H9 (cell line): Measurements from ENCODE around the gene R3HDM4. TPM values are rescaled to one million over a fixed set of nuclear protein-coding genes. Genes with fewer than 3 reads are reported as not detected.

Source experiments
- DNase-seq: peaks from one replicate; pipeline ENCODE4 v3.0.0-alpha.2; 2017
- H2AFZ ChIP-seq: one replicate; pipeline ENCODE4 v1.6.1; 2013; ENCODE audit warnings: mild to moderate bottlenecking, low read length, control low read depth, moderate library complexity
- H2AK5ac ChIP-seq: 2 replicates; pipeline ENCODE4 v1.6.1; 2013; ENCODE audit warnings: low read length, control low read depth, mixed read lengths; ENCODE audit not compliant: insufficient read length
- H2BK120ac ChIP-seq: one replicate; pipeline ENCODE4 v1.6.1; 2013; ENCODE audit warnings: low read depth, mild to moderate bottlenecking, low read length, control low read depth, inconsistent platforms; ENCODE audit not compliant: poor library complexity, severe bottlenecking
- H2BK12ac ChIP-seq: 2 replicates; pipeline ENCODE4 v1.6.1; 2013; ENCODE audit warnings: low read length, control low read depth, mixed read lengths, low read depth; ENCODE audit not compliant: insufficient read length
- H2BK15ac ChIP-seq: 2 replicates; pipeline ENCODE4 v1.6.1; 2013; ENCODE audit warnings: low read depth, low read length, control low read depth
- H2BK20ac ChIP-seq: one replicate; pipeline ENCODE4 v1.6.1; 2013; ENCODE audit warnings: low read depth, mild to moderate bottlenecking, low read length, control low read depth, inconsistent platforms; ENCODE audit not compliant: poor library complexity, severe bottlenecking
- H2BK5ac ChIP-seq: 2 replicates; pipeline ENCODE4 v1.6.1; 2013; ENCODE audit warnings: low read length, control low read depth, mixed read lengths; ENCODE audit not compliant: insufficient read length
- H3K14ac ChIP-seq: 2 replicates; pipeline ENCODE4 v1.6.1; 2013; ENCODE audit warnings: low read length, control low read depth; ENCODE audit not compliant: insufficient read depth
- H3K18ac ChIP-seq: 2 replicates; pipeline ENCODE4 v1.6.1; 2013; ENCODE audit warnings: low read depth, mild to moderate bottlenecking, mixed read lengths, low read length, control low read depth; ENCODE audit not compliant: insufficient read length
- H3K23ac ChIP-seq: 2 replicates; pipeline ENCODE4 v1.6.1; 2013; ENCODE audit warnings: low read length, control low read depth, mixed read lengths, low read depth; ENCODE audit not compliant: insufficient read length
- H3K23me2 ChIP-seq: 2 replicates; pipeline ENCODE4 v1.6.1; 2013; ENCODE audit warnings: low read depth, mild to moderate bottlenecking, mixed read lengths, low read length, control low read depth; ENCODE audit not compliant: insufficient read length, poor library complexity, severe bottlenecking
- H3K27ac ChIP-seq: 2 replicates; pipeline ENCODE4 v1.5.1; 2013; ENCODE audit warnings: low read length, control low read depth, mixed read lengths, low read depth; ENCODE audit not compliant: insufficient read length
- H3K27me3 ChIP-seq: 2 replicates; pipeline ENCODE4 v1.6.1; 2013; ENCODE audit warnings: low read length, control low read depth, inconsistent platforms; ENCODE audit not compliant: insufficient read depth
- H3K4ac ChIP-seq: 2 replicates; pipeline ENCODE4 v1.6.1; 2013; ENCODE audit warnings: low read depth, mild to moderate bottlenecking, control low read depth, inconsistent platforms, low read length, moderate library complexity
- H3K4me1 ChIP-seq: 2 replicates; pipeline ENCODE4 v1.6.1; 2013; ENCODE audit warnings: low read length, control low read depth, inconsistent platforms; ENCODE audit not compliant: insufficient read depth
- H3K4me2 ChIP-seq: 2 replicates; pipeline ENCODE4 v1.6.1; 2013; ENCODE audit warnings: low read length, control low read depth, mixed read lengths; ENCODE audit not compliant: insufficient read length, insufficient read depth
- H3K56ac ChIP-seq: 2 replicates; pipeline ENCODE4 v1.6.1; 2013; ENCODE audit warnings: low read depth, mild to moderate bottlenecking, mixed read lengths, low read length, control low read depth; ENCODE audit not compliant: insufficient read length
- H3K79me1 ChIP-seq: 2 replicates; pipeline ENCODE4 v1.6.1; 2013; ENCODE audit warnings: low read depth, mild to moderate bottlenecking, moderate library complexity, low read length, control low read depth, inconsistent platforms; ENCODE audit not compliant: insufficient read depth, poor library complexity, severe bottlenecking
- H3K79me2 ChIP-seq: 2 replicates; pipeline ENCODE4 v1.6.1; 2013; ENCODE audit warnings: low read length, control low read depth, inconsistent platforms; ENCODE audit not compliant: insufficient read depth
- H3K9ac ChIP-seq: 2 replicates; pipeline ENCODE4 v1.6.1; 2013; ENCODE audit warnings: low read length, control low read depth, mixed read lengths; ENCODE audit not compliant: insufficient read length; ENCODE audit errors: extremely low read depth
- H3K9me3 ChIP-seq: one replicate; pipeline ENCODE4 v1.6.1; 2013; ENCODE audit warnings: low read depth, low read length, inconsistent platforms; ENCODE audit not compliant: control insufficient read depth
- H3T11ph ChIP-seq: one replicate; pipeline ENCODE4 v1.6.1; 2013; ENCODE audit warnings: mild to moderate bottlenecking, low read length, control low read depth, inconsistent platforms
- H4K20me1 ChIP-seq: one replicate; pipeline ENCODE4 v1.6.1; 2013; ENCODE audit not compliant: control insufficient read depth, insufficient read length, insufficient read depth
- H4K5ac ChIP-seq: 2 replicates; pipeline ENCODE4 v1.6.1; 2013; ENCODE audit warnings: low read depth, mild to moderate bottlenecking, mixed read lengths, low read length, control low read depth; ENCODE audit not compliant: insufficient read length
- H4K8ac ChIP-seq: replicated peaks from 2 replicates; pipeline ENCODE4 v1.6.1; 2013; ENCODE audit warnings: low read length, control low read depth, mixed read lengths, low read depth; ENCODE audit not compliant: insufficient read length
- H4K91ac ChIP-seq: 2 replicates; pipeline ENCODE4 v1.6.1; 2013; ENCODE audit warnings: low read depth, mild to moderate bottlenecking, moderate library complexity, mixed read lengths, low read length, control low read depth; ENCODE audit not compliant: insufficient read length
- H3K27ac Mint-ChIP-seq, 3 experiments: 2 replicates in 2 of 3; 3 replicates in 1 of 3; pipeline ENCODE4 v1.8.0; 2020 to 2021; ENCODE audit warnings: mixed read lengths in 3 of 3, mild to moderate bottlenecking in 1 of 3, moderate library complexity in 1 of 3
- H3K27me3 Mint-ChIP-seq: 2 replicates; pipeline ENCODE4 v1.8.0; 2021; ENCODE audit warnings: low read depth, mild to moderate bottlenecking, moderate library complexity, mixed read lengths
- H3K36me3 Mint-ChIP-seq, 3 experiments: 2 replicates in 2 of 3; 3 replicates in 1 of 3; pipeline ENCODE4 v1.8.0; 2020 to 2021; ENCODE audit warnings: low read depth in 3 of 3, mixed read lengths in 3 of 3; ENCODE audit not compliant: insufficient read depth in 1 of 3
- H3K4me1 Mint-ChIP-seq, 2 experiments: 2 replicates each; pipeline ENCODE4 v1.8.0; 2020; ENCODE audit warnings: mixed read lengths in 2 of 2
- H3K4me3 Mint-ChIP-seq, 2 experiments: 2 replicates in 1 of 2; 3 replicates in 1 of 2; pipeline ENCODE4 v1.8.0; 2020 to 2021; ENCODE audit warnings: mild to moderate bottlenecking in 2 of 2, mixed read lengths in 2 of 2, moderate library complexity in 1 of 2
- H3K9me3 Mint-ChIP-seq, 2 experiments: 2 replicates in 1 of 2; 3 replicates in 1 of 2; pipeline ENCODE4 v1.8.0; 2020; ENCODE audit warnings: mild to moderate bottlenecking in 2 of 2, mixed read lengths in 2 of 2, moderate library complexity in 1 of 2
- CTCF ChIP-seq: fragments of 200-600 bp; sonication (generic); conservative IDR thresholded peaks from 3 replicates; pipeline ENCODE4 v1.8.0; 2021; ENCODE audit warnings: antibody characterized with exemption, mild to moderate bottlenecking
- WGBS: extraction: QIAGEN DNeasy Blood & Tissue Kit; methylation state at CpG from one replicate; pipeline ENCODE4 v1.1.7; 2013; ENCODE audit warnings: missing lambda C conversion rate, low lambda C conversion rate, mixed read lengths; ENCODE audit not compliant: insufficient read length; ENCODE audit errors: extremely low coverage; 5-methylcytosine and 5-hydroxymethylcytosine counted together
- total RNA-seq: library from RNA; stranded (reverse); gene quantifications from 2 replicates; pipeline ENCODE4 v1.2.1, GENCODE V29; 2021

R3HDM4 gene
- total RNA-seq, 1 experiment from 2014 or later, result 66.4 TPM

DNA sequence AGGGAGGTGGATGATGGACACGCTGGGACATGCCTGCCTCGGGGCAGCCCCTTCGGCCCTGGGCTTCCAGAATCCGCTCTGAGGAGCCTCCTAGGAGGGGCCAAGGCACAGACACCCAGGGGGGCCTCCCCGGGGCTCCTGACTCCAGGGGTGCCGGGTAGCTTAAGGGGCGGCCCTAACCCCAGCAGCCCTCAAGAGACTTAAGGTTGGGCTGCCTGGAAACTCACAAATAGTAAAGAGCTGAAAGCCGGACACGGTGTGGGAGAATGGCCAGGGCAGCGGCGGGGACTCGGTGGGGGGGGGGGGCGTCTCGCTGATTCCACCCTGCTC lies 20.5 kb upstream of the R3HDM4 start:
- DNase-seq, result no peak
- Histone ChIP-seq H3K23ac (no peak overlapping the region), H3K4ac (no peak overlapping the region), H3K79me1 (peaks cover 2% of the 10 kb centered on the region), H3K27ac (no peak overlapping the region), H2BK15ac (no peak overlapping the region), H3K23me2 (no peaks in the 10 kb centered on the region), H3K79me2 (peaks cover 5% of the 10 kb centered on the region; the same call in 1 of the 2 replicates), H3K56ac (no peak overlapping the region), H4K91ac (no peak overlapping the region), H4K8ac (no peak overlapping the region), H4K20me1 (no peaks in the 10 kb centered on the region), H2BK5ac (no peak overlapping the region), H2BK120ac (no peak overlapping the region), H3K4me2 (no peak overlapping the region), H3K14ac (no peak overlapping the region; the same call in 1 of the 2 replicates), H3T11ph (no peak overlapping the region), H2BK20ac (no peak overlapping the region), H3K27me3 (no peaks in the 10 kb centered on the region), H4K5ac (no peak overlapping the region), H3K4me1 (no peaks in the 10 kb centered on the region), H2AFZ (no peak overlapping the region), H2AK5ac (no peak overlapping the region), H3K9ac (no peak overlapping the region), H2BK12ac (no peak overlapping the region), H3K18ac (no peak overlapping the region), H3K9me3 (no peaks in the 10 kb centered on the region)
- peaks cover 11 to 57% (median 43%) of the 10 kb centered on the region in 3 experiments for H3K36me3 Mint-ChIP-seq
- no peaks in the 10 kb centered on the region for H3K27me3 Mint-ChIP-seq
- H3K9me3 Mint-ChIP-seq, result no peaks in the 10 kb centered on the region
- no CpG with 5 or more reads among the region's 14 CpGs for WGBS
- no peak for TF ChIP-seq CTCF
- H3K4me3 Mint-ChIP-seq, result no peak overlapping the region
- peaks cover 8 to 14% of the 10 kb centered on the region in 2 experiments; a peak in 3 of 4 replicates for H3K4me1 Mint-ChIP-seq
- no peak overlapping the region for H3K27ac Mint-ChIP-seq
